IMR-90 (cell line): ENCODE results near the gene BCAS3.

Source experiments
- CEBPB ChIP-seq: IDR thresholded peaks from 2 replicates; pipeline ENCODE4 v1.6.1; 2012; ENCODE audit warnings: low read depth, low read length, improper control_type of control experiment
- CHD1 ChIP-seq: IDR thresholded peaks from 2 replicates; pipeline ENCODE4 v1.6.1; 2012; ENCODE audit warnings: low read depth, low read length, improper control_type of control experiment
- CTCF ChIP-seq: conservative IDR thresholded peaks from 2 replicates; pipeline ENCODE4 v1.5.1; 2012; ENCODE audit warnings: mild to moderate bottlenecking, low read depth, low read length, improper control_type of control experiment
- NFE2L2 ChIP-seq: fragments of 150-350 bp; IDR thresholded peaks from 2 replicates; pipeline ENCODE4 v1.6.1; 2016; ENCODE audit warnings: low read depth, mild to moderate bottlenecking, low read length
- POLR2A ChIP-seq: IDR thresholded peaks from 2 replicates; pipeline ENCODE4 v1.6.1; 2012; ENCODE audit warnings: mild to moderate bottlenecking, low read depth, low read length
- RAD21 ChIP-seq: IDR thresholded peaks from 2 replicates; pipeline ENCODE4 v1.6.1; 2012; ENCODE audit warnings: low read length, improper control_type of control experiment
- RFX5 ChIP-seq: IDR thresholded peaks from 2 replicates; pipeline ENCODE4 v1.8.0; 2012; ENCODE audit warnings: low read depth, mild to moderate bottlenecking, low read length, moderate library complexity

GRCh38 chr17:61390479-61390791 lies 712.8 kb downstream of the BCAS3 start:
- TF ChIP-seq CTCF = no peak
- TF ChIP-seq POLR2A = no peak
- no peak for TF ChIP-seq NFE2L2
- no peak for TF ChIP-seq RFX5
- TF ChIP-seq CEBPB = no peak
- TF ChIP-seq RAD21 = no peak
- no peak for TF ChIP-seq CHD1
